Spleen (tissue), 11 donors: ENCODE results near the gene B9D1. TPM values are rescaled to one million over a fixed set of nuclear protein-coding genes. Genes with fewer than 3 reads are reported as not detected.
A peak's percentile ranks its signal among the peaks of the same experiment; 100 is the strongest.

Experiments
- DNase-seq: peaks from one replicate; pipeline ENCODE4 v3.0.0-alpha.2; 2020
- H3K27ac ChIP-seq, 8 donors: fragments of 200-600 bp; sonication (generic) in 7 of 8; 1 replicate in 4 of 8; 2 replicates in 4 of 8; pipeline versions ENCODE4 v1.5.0 to v1.8.0; 2016 to 2021; ENCODE audit warnings: inconsistent platforms in 4 of 8, mild to moderate bottlenecking in 4 of 8, moderate library complexity in 1 of 8
- H3K27me3 ChIP-seq, 7 donors: fragments of 200-600 bp; sonication (generic) in 6 of 7; replicated peaks in 1 of 7; 1 replicate in 4 of 7; 2 replicates in 3 of 7; pipeline versions ENCODE4 v1.5.0 to v1.8.0; 2016 to 2021; ENCODE audit warnings: inconsistent platforms in 3 of 7, mild to moderate bottlenecking in 1 of 7
- H3K36me3 ChIP-seq, 6 donors: fragments of 200-600 bp; sonication (generic) in 5 of 6; 1 replicate in 4 of 6; 2 replicates in 2 of 6; pipeline versions ENCODE4 v1.5.0 to v1.8.0; 2016 to 2021; ENCODE audit warnings: inconsistent platforms in 2 of 6
- H3K4me1 ChIP-seq, 6 donors: fragments of 200-600 bp; sonication (generic) in 5 of 6; 1 replicate in 3 of 6; 2 replicates in 3 of 6; pipeline versions ENCODE4 v1.5.0 to v1.8.0; 2016 to 2021; ENCODE audit warnings: inconsistent platforms in 3 of 6
- H3K4me3 ChIP-seq, 8 donors: fragments of 200-600 bp; sonication (generic) in 7 of 8; 1 replicate in 4 of 8; 2 replicates in 4 of 8; pipeline versions ENCODE4 v1.5.0 to v1.8.0; 2016 to 2021; ENCODE audit warnings: inconsistent platforms in 4 of 8, mild to moderate bottlenecking in 4 of 8, moderate library complexity in 2 of 8
- H3K9me3 ChIP-seq, 8 donors: fragments of 200-600 bp; sonication (generic) in 7 of 8; 1 replicate in 4 of 8; 2 replicates in 4 of 8; pipeline versions ENCODE4 v1.5.0 to v1.8.0; 2016 to 2021; ENCODE audit warnings: inconsistent platforms in 4 of 8
- CTCF ChIP-seq, 11 experiments: fragments of 200-600 bp in 7 of 11; fragments of 450-650 bp in 4 of 11; sonication (generic) in 4 of 11; IDR thresholded peaks in 8 of 11; conservative IDR thresholded peaks in 3 of 11; 1 replicate in 7 of 11; 2 replicates in 4 of 11; pipeline versions ENCODE4 v1.4.0 to v1.8.0; 2016 to 2021; ENCODE audit warnings: antibody characterized with exemption in 11 of 11, inconsistent platforms in 4 of 11, mild to moderate bottlenecking in 1 of 11
- POLR2A ChIP-seq, 3 donors: fragments of 450-650 bp; IDR thresholded peaks; one replicate each; pipeline ENCODE4 v1.5.1; 2017; ENCODE audit warnings: antibody characterized with exemption in 3 of 3, mild to moderate bottlenecking in 1 of 3
- POLR2AphosphoS5 ChIP-seq, 3 donors: sonication (generic); formaldehyde crosslinking; IDR thresholded peaks; one replicate each; pipeline ENCODE4 v1.5.1; 2017; ENCODE audit warnings: antibody characterized with exemption in 3 of 3
- WGBS, 5 donors: extraction: QIAGEN DNeasy Blood & Tissue Kit in 3 of 5; methylation state at CpG; one replicate each; pipeline versions ENCODE4 v1.1.5 to v1.1.7; 2013 to 2018; 5-methylcytosine and 5-hydroxymethylcytosine counted together
- intact Hi-C: fragments of 100-400 bp; cut with DNase I; formaldehyde crosslinking; loops from one replicate; pipeline ENCODE4 v1.15.0; 2023; ENCODE audit warnings: low total_unique reads
- polyA plus RNA-seq, 3 donors: library from polyadenylated mRNA; stranded (reverse); fragments of 200-250 nt; gene quantifications; one replicate each; pipeline ENCODE4 v1.2.1, GENCODE V29; 2013
- total RNA-seq, 7 donors: library from RNA; depleted of rRNA in 3 of 7; stranded (reverse); fragments of >200 nt in 3 of 7; fragmentation: NEBNext Ultra II Directional in 4 of 7; extraction: Animal tissue kit (Norgen Biotek cat#: 25700) in 4 of 7; gene quantifications; one replicate each; pipeline versions ENCODE4 v1.1.0 to v1.2.1, GENCODE V29; 2016 to 2021
- donor health status: healthy with polysubstance abuse.
- donor health status: DM: no; HTN: no; CAD: no; lungs with moderate emphysema.
- donor health status: DM: no; HTN: no; CAD: no.
- donor health status: Bipolar disorder and iron deficiency.
- donor health status: healthy.
- donor health status: DM: no; HTN: no; CAD: no.
- donor health status: DM: yes; HTN: yes; CAD: no.

B9D1 gene
- total and polyA plus RNA-seq, 10 donors, result 4.3 to 14.1 (median 7.3) TPM

GRCh38 chr17:19336938-19337711 lies 25.4 kb downstream of the B9D1 start:
- Histone ChIP-seq H3K4me3 (no peak overlapping the region), H3K4me1 (peaks cover 6 to 42% (median 13%) of the 10 kb centered on the region in 6 donors), H3K36me3 (peaks cover 0 to 12% (median 0%) of the 10 kb centered on the region in 6 donors), H3K27me3 (peaks cover 0 to 16% (median 0%) of the 10 kb centered on the region in 7 donors), H3K27ac (peak overlapping the region in 5 of 8 donors; percentile 30 to 54 (median 42)), H3K9me3 (no peaks in the 10 kb centered on the region)
- WGBS, 5 donors, result 37 to 82% (median 71%) methylated on average over 20 to 21 of the region's 21 CpGs
- peak; percentile 81 for DNase-seq
- intact Hi-C loops, result no loop called here
- TF ChIP-seq CTCF (IDR thresholded peaks at IDR 0.05 in 8 of 11, conservative IDR thresholded peaks at IDR 0.05 in 3 of 11), result peak in 7 of 11 experiments; percentile 26 to 90 (median 50)
- TF ChIP-seq POLR2A (IDR thresholded peaks at IDR 0.05), result no peak
- TF ChIP-seq POLR2AphosphoS5 (IDR thresholded peaks at IDR 0.05), result peak; percentile 61 to 81 (median 70)

GRCh38 chr17:19335951-19336631 lies 26.4 kb downstream of the B9D1 start:
- TF ChIP-seq CTCF (IDR thresholded peaks at IDR 0.05 in 8 of 11, conservative IDR thresholded peaks at IDR 0.05 in 3 of 11), result no peak
- no peak for TF ChIP-seq POLR2A (IDR thresholded peaks at IDR 0.05)
- no peak for TF ChIP-seq POLR2AphosphoS5 (IDR thresholded peaks at IDR 0.05)
- WGBS, 5 donors, result 85 to 90% (median 89%) methylated on average over 16 to 18 of the region's 18 CpGs
- peak; percentile 72 for DNase-seq
- H3K27me3 ChIP-seq, result peaks cover 0 to 16% (median 0%) of the 10 kb centered on the region in 7 donors
- peaks cover 0 to 12% (median 0%) of the 10 kb centered on the region in 6 donors for H3K36me3 ChIP-seq
- H3K4me1 ChIP-seq, result peaks cover 6 to 38% (median 13%) of the 10 kb centered on the region in 6 donors
- no peaks in the 10 kb centered on the region for H3K9me3 ChIP-seq
- intact Hi-C loops, result no loop called here
- H3K27ac ChIP-seq, result peak overlapping the region in 3 of 8 donors; percentile 30 to 40 (median 37)
- no peak overlapping the region for H3K4me3 ChIP-seq

GRCh38 chr17:19334331-19334730 lies 28.2 kb downstream of the B9D1 start:
- peaks cover 0 to 16% (median 0%) of the 10 kb centered on the region in 7 donors for H3K27me3 ChIP-seq
- H3K4me1 ChIP-seq, result peaks cover 6 to 38% (median 13%) of the 10 kb centered on the region in 6 donors
- H3K4me3 ChIP-seq, result no peak overlapping the region
- no peaks in the 10 kb centered on the region for H3K9me3 ChIP-seq
- intact Hi-C loops, result no loop called here
- H3K27ac ChIP-seq, result peak overlapping the region in 3 of 8 donors; percentile 11 to 18 (median 17)
- WGBS, 5 donors, result 59 to 78% (median 72%) methylated on average over 6 of the region's 6 CpGs
- no peak for DNase-seq
- peak in 1 of 3 donors; percentile 37 for TF ChIP-seq POLR2AphosphoS5 (IDR thresholded peaks at IDR 0.05)
- TF ChIP-seq CTCF (IDR thresholded peaks at IDR 0.05 in 8 of 11, conservative IDR thresholded peaks at IDR 0.05 in 3 of 11), result no peak
- peaks cover 0 to 22% (median 0%) of the 10 kb centered on the region in 6 donors for H3K36me3 ChIP-seq
